ENCODE results near the gene NSMCE4A.
"Not testable (repeated sequence)": the region's sequence is repeated elsewhere in the genome, so short reads cannot be mapped to it uniquely, and the experiment has no call there.

NSMCE4A gene

GRCh38 chr10:121935702-121936101, 39.3 kb downstream of the NSMCE4A start:
- Histone ChIP-seq H3K4me1 (ENCODE audit: insufficient read depth, low read length) (no peaks in the 10 kb centered on the region), H3K36me3 (ENCODE audit: insufficient read depth, low read length) (no peaks in the 10 kb centered on the region), H4K20me1 (ENCODE audit: insufficient read depth, low read length) (no peaks in the 10 kb centered on the region), H3K4me3 (ENCODE audit: low read depth in 1 of 2, low read length in 2 of 2) (no peak overlapping the region), H3K79me2 (ENCODE audit: insufficient read depth, low read length) (no peaks in the 10 kb centered on the region), H2AFZ (ENCODE audit: low read depth, low read length) (no peak overlapping the region), H3K9ac (ENCODE audit: low read depth, low read length) (no peak overlapping the region), H3K27ac (ENCODE audit: low read length) (no peak overlapping the region), H3K27me3 (ENCODE audit: insufficient read depth, low read length, poor library complexity) (no peaks in the 10 kb centered on the region), H3K4me2 (ENCODE audit: insufficient read depth, low read length) (no peak overlapping the region), H3K9me3 (ENCODE audit: insufficient read depth, low read length, severe bottlenecking) (no peaks in the 10 kb centered on the region)
- TF ChIP-seq EZH2 (IDR thresholded peaks at IDR 0.05; ENCODE audit: borderline replicate concordance, low read depth, low read length, severe bottlenecking) (no peak), CTCF (IDR thresholded peaks at IDR 0.05; ENCODE audit: borderline replicate concordance, extremely low read depth, low read length, poor library complexity, severe bottlenecking) (no peak)
- ATAC-seq (ENCODE audit: insufficient read depth, low read depth) (no peak), DNase-seq (no peak)

- peaks cover 24% of the 10 kb centered on the region for H3K4me1 ChIP-seq (ENCODE audit: insufficient read depth, low read length)
- H4K20me1 ChIP-seq (ENCODE audit: insufficient read depth, low read length); H3K27ac ChIP-seq (ENCODE audit: low read length); H2AFZ ChIP-seq (ENCODE audit: low read depth, low read length); H3K36me3 ChIP-seq (ENCODE audit: insufficient read depth, low read length); H3K9me3 ChIP-seq (ENCODE audit: insufficient read depth, low read length, severe bottlenecking); H3K9ac ChIP-seq (ENCODE audit: low read depth, low read length); H3K27me3 ChIP-seq (ENCODE audit: insufficient read depth, low read length, poor library complexity); H3K4me3 ChIP-seq (ENCODE audit: low read depth in 1 of 2, low read length in 2 of 2); DNase-seq; ATAC-seq (ENCODE audit: insufficient read depth, low read depth): not testable (repeated sequence)
- peak overlapping the region; percentile 76; the same call in 1 of the 2 replicates for H3K4me2 ChIP-seq (ENCODE audit: insufficient read depth, low read length)
- peaks cover 34% of the 10 kb centered on the region for H3K79me2 ChIP-seq (ENCODE audit: insufficient read depth, low read length)
These were observed 44.5 kb downstream of the NSMCE4A start for GRCh38 chr10:121930268-121931085.

- H3K9me3 ChIP-seq (ENCODE audit: insufficient read depth, low read length, severe bottlenecking); H3K27me3 ChIP-seq (ENCODE audit: insufficient read depth, low read length, poor library complexity); H4K20me1 ChIP-seq (ENCODE audit: insufficient read depth, low read length); H3K9ac ChIP-seq (ENCODE audit: low read depth, low read length); H3K36me3 ChIP-seq (ENCODE audit: insufficient read depth, low read length); H3K27ac ChIP-seq (ENCODE audit: low read length); H2AFZ ChIP-seq (ENCODE audit: low read depth, low read length); ATAC-seq (ENCODE audit: insufficient read depth, low read depth); DNase-seq; H3K4me3 ChIP-seq (ENCODE audit: low read depth in 1 of 2, low read length in 2 of 2): not testable (repeated sequence)
- H3K4me1 ChIP-seq (ENCODE audit: insufficient read depth, low read length): peaks cover 25% of the 10 kb centered on the region
- peak overlapping the region; percentile 76; the same call in 1 of the 2 replicates for H3K4me2 ChIP-seq (ENCODE audit: insufficient read depth, low read length)
- peaks cover 41% of the 10 kb centered on the region for H3K79me2 ChIP-seq (ENCODE audit: insufficient read depth, low read length)
These were observed 45.3 kb downstream of the NSMCE4A start for GRCh38 chr10:121929585-121930267.

GRCh38 chr10:121928528-121928884, 46.5 kb downstream of the NSMCE4A start:
- TF ChIP-seq EZH2 (IDR thresholded peaks at IDR 0.05; ENCODE audit: borderline replicate concordance, low read depth, low read length, severe bottlenecking) (no peak), CTCF (IDR thresholded peaks at IDR 0.05; ENCODE audit: borderline replicate concordance, extremely low read depth, low read length, poor library complexity, severe bottlenecking) (no peak)
- no peak for DNase-seq
- Histone ChIP-seq H3K9me3 (ENCODE audit: insufficient read depth, low read length, severe bottlenecking) (no peaks in the 10 kb centered on the region), H3K4me1 (ENCODE audit: insufficient read depth, low read length) (peaks cover 25% of the 10 kb centered on the region), H3K9ac (ENCODE audit: low read depth, low read length) (peak overlapping the region; percentile 92), H3K4me2 (ENCODE audit: insufficient read depth, low read length) (peak overlapping the region; percentile 76), H3K79me2 (ENCODE audit: insufficient read depth, low read length) (peaks cover 54% of the 10 kb centered on the region), H3K4me3 (ENCODE audit: low read depth in 1 of 2, low read length in 2 of 2) (peak overlapping the region; percentile 62 to 99), H3K27ac (ENCODE audit: low read length) (peak overlapping the region; percentile 98), H3K36me3 (ENCODE audit: insufficient read depth, low read length) (peaks cover 15% of the 10 kb centered on the region), H3K27me3 (ENCODE audit: insufficient read depth, low read length, poor library complexity) (no peaks in the 10 kb centered on the region), H2AFZ (ENCODE audit: low read depth, low read length) (peak overlapping the region; percentile 89), H4K20me1 (ENCODE audit: insufficient read depth, low read length) (no peaks in the 10 kb centered on the region)
- no peak for ATAC-seq (ENCODE audit: insufficient read depth, low read depth)

All from DND-41 (cell line).